Measurements from ENCODE around the gene PRR23B. TPM values are rescaled to one million over a fixed set of nuclear protein-coding genes. Genes with fewer than 3 reads are reported as not detected.

PRR23B gene
- total and polyA plus RNA-seq, 7 donors = not detected

DNA sequence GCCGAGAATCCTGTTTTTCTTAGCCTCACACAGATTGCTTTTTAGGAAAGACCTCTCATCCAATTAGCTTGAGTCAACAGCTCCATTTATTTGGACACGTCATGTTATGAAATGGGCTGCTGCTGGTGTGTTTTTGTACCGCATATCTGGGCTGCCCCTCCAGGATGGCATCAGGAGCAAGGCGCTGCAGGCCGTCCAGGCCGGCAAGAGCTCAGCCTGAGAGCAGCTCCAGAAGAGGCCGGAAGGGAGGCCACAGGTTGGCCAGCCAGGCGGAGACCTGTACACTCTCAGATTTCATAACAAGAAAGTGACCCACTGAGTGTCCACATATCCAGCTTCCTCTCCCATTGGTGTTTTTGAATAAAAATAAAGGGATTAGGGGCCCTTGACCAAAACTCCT is 45.4 kb downstream of the PRR23B start:
- H3K27ac ChIP-seq = no peak overlapping the region
- TF ChIP-seq EP300 (IDR thresholded peaks at IDR 0.05) = no peak
- no peak for TF ChIP-seq POLR2A (IDR thresholded peaks at IDR 0.05)
- no peak for TF ChIP-seq POLR2AphosphoS5 (IDR thresholded peaks at IDR 0.05)
- TF ChIP-seq, protein P1, sequence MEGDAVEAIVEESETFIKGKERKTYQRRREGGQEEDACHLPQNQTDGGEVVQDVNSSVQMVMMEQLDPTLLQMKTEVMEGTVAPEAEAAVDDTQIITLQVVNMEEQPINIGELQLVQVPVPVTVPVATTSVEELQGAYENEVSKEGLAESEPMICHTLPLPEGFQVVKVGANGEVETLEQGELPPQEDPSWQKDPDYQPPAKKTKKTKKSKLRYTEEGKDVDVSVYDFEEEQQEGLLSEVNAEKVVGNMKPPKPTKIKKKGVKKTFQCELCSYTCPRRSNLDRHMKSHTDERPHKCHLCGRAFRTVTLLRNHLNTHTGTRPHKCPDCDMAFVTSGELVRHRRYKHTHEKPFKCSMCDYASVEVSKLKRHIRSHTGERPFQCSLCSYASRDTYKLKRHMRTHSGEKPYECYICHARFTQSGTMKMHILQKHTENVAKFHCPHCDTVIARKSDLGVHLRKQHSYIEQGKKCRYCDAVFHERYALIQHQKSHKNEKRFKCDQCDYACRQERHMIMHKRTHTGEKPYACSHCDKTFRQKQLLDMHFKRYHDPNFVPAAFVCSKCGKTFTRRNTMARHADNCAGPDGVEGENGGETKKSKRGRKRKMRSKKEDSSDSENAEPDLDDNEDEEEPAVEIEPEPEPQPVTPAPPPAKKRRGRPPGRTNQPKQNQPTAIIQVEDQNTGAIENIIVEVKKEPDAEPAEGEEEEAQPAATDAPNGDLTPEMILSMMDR (IDR thresholded peaks at IDR 0.05) = no peak
- no peak overlapping the region for H3K4me3 ChIP-seq
- peaks cover 0 to 4% (median 0%) of the 10 kb centered on the region in 3 donors for H3K27me3 ChIP-seq
- H3K36me3 ChIP-seq = no peaks in the 10 kb centered on the region
- DNase-seq = no peak
- peaks cover 0 to 5% (median 0%) of the 10 kb centered on the region in 4 donors for H3K4me1 ChIP-seq
- no peaks in the 10 kb centered on the region for H3K9me3 ChIP-seq
- WGBS, 2 donors = 94% methylated on average over 8 of the region's 8 CpGs
- intact Hi-C loops (cut with DNase I) = loop anchor here (5.0 kb wide), 1 partner anchor 38 kb away; no protein-coding TSS in a partner anchor

DNA sequence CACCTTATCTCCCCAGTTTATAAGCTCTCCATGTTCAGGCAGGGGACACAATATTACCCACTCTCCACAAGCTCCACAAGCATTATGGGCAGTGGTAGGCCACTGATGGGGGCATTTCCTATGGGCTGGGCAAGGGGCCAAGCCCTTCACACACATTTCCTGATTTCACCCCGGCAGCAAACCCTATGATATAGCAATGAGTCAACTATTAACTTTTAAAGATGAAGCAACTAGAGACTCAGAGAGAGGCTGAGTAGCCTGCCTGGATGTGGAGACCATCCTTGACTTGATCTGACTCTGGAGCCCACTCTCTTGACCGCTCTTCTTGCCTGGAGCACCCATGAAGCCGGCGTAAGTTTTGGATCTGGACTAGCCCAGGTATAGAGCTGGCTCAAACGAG is 46.3 kb downstream of the PRR23B start:
- intact Hi-C loops (cut with DNase I) = no loop called here
- WGBS, 2 donors = 68 to 77% methylated on average over 5 of the region's 5 CpGs
- no peaks in the 10 kb centered on the region for H3K9me3 ChIP-seq
- H3K4me3 ChIP-seq = no peak overlapping the region
- H3K27me3 ChIP-seq = peaks cover 0 to 4% (median 0%) of the 10 kb centered on the region in 3 donors
- DNase-seq = no peak
- H3K27ac ChIP-seq = no peak overlapping the region
- TF ChIP-seq POLR2A (IDR thresholded peaks at IDR 0.05) = no peak
- TF ChIP-seq, protein P1 (IDR thresholded peaks at IDR 0.05) = no peak
- TF ChIP-seq EP300 (IDR thresholded peaks at IDR 0.05) = no peak
- no peak for TF ChIP-seq POLR2AphosphoS5 (IDR thresholded peaks at IDR 0.05)
- no peaks in the 10 kb centered on the region for H3K36me3 ChIP-seq
- H3K4me1 ChIP-seq = no peaks in the 10 kb centered on the region

DNA sequence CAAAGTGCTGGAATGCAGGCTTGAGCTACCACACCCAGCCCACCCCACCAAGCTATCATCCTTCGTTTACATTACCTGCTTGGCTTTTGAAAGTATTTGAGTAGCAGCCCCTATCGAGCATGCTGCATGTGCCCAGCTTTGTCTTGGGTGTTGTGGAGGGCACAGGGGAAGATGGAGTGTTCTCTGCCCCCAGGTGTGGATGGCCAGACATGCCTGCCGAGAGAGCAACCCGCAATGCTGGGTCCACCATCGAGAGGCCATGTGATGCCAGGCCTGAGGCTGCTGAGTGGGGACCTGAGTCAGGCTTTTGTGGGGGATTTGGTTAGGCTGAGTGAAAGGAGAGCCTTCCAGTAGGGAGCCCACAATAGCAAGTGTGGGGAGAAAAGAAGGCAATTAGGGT is 47.8 kb downstream of the PRR23B start:
- Histone ChIP-seq H3K27me3 (peaks cover 0 to 4% (median 0%) of the 10 kb centered on the region in 3 donors), H3K4me3 (no peak overlapping the region), H3K9me3 (no peaks in the 10 kb centered on the region), H3K4me1 (no peaks in the 10 kb centered on the region), H3K36me3 (no peaks in the 10 kb centered on the region), H3K27ac (no peak overlapping the region)
- TF ChIP-seq, protein P1 (IDR thresholded peaks at IDR 0.05) = no peak
- TF ChIP-seq POLR2AphosphoS5 (IDR thresholded peaks at IDR 0.05) = no peak
- 90 to 91% methylated on average over 5 of the region's 5 CpGs for WGBS, 2 donors
- intact Hi-C loops (cut with DNase I) = no loop called here
- DNase-seq = no peak

DNA sequence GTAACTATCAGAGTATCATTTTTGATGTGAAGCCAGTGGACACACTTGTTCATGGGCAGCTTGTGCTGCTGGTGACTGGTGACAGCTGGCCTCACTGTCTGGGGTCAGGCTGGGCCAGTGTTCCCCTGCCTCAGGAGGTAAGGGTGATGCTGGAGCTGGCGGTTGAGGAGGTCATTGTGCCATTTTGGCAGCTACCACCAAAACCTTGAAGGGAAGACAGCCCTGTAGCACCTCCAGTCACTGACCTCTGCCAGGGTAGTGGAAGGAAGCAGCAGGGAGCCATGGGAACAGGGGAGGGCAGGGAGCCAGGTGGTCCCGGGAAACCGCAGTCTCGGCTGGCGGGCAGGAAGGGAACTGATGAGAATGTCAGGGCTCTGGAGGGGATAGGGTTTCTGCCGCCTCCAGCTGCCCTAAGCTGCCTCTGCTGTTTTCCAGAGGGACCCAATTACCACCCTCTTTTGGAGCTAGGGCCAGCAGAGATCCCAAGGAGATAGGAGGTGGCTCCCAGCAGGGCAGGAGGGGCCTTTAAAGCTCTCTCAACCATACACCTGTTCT is 48.9 kb downstream of the PRR23B start:
- TF ChIP-seq POLR2AphosphoS5 (IDR thresholded peaks at IDR 0.05) = no peak
- DNase-seq = no peak
- Histone ChIP-seq H3K9me3 (no peaks in the 10 kb centered on the region), H3K4me3 (no peak overlapping the region), H3K27me3 (peaks cover 0 to 4% (median 0%) of the 10 kb centered on the region in 3 donors), H3K36me3 (no peaks in the 10 kb centered on the region), H3K27ac (no peak overlapping the region), H3K4me1 (no peaks in the 10 kb centered on the region)
- intact Hi-C loops (cut with DNase I) = no loop called here
- 81 to 89% methylated on average over 6 of the region's 6 CpGs for WGBS, 2 donors

Other genes starting within 250 kb of the PRR23B start
- gene PIK3CB, start 186.0 kb downstream of the PRR23B start, total RNA-seq = 10 to 100 TPM; 17.4 to 29.5 (median 22.2) TPM
- gene PIK3CB, start 186.0 kb downstream of the PRR23B start, polyA plus RNA-seq = 10 to 100 TPM; 18.6 to 28.9 (median 22.0) TPM
- not detected for gene FOXL2, start 73.8 kb downstream of the PRR23B start, total RNA-seq
- gene FOXL2, start 73.8 kb downstream of the PRR23B start, polyA plus RNA-seq = not detected
- gene FOXL2NB, start 73.7 kb downstream of the PRR23B start, total RNA-seq = not detected
- under 1 TPM in 1 of 3 donors, not detected in 2; under 0.01 TPM for gene FOXL2NB, start 73.7 kb downstream of the PRR23B start, polyA plus RNA-seq
- not detected for gene PRR23A, start 14.7 kb downstream of the PRR23B start, total RNA-seq
- not detected for gene PRR23A, start 14.7 kb downstream of the PRR23B start, polyA plus RNA-seq
- not detected for gene PRR23C, start 24.0 kb upstream of the PRR23B start, total RNA-seq
- gene PRR23C, start 24.0 kb upstream of the PRR23B start, polyA plus RNA-seq = not detected

Data from sigmoid colon (tissue), 7 donors.